ENCODE results near the gene HOXB2.

HOXB2 gene

DNA sequence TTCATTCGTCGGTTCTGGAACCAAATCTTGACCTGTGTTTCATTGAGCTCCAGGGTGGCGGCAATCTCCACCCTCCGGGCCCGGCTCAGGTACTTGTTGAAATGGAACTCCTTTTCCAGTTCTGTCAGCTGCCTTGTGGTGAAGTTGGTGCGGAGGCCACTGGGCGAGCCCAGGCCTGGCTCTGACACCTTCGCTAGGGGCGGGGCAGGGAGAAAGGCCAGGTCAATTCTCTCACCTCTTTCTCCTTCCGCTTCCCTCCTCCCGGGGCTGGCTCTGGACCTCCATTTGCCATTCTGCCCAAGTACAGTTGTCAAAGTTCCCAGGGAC, 15.3 kb downstream of the HOXB2 start:
- in situ Hi-C loops (cut with MboI; ENCODE audit: low pct_unique_long_range_greater_than_20kb, low sequenced_read_pairs, unreplicated experiment) = no loop called here
- no peak for DNase-seq (ENCODE audit: low spot score)
- TF ChIP-seq, protein P1, sequence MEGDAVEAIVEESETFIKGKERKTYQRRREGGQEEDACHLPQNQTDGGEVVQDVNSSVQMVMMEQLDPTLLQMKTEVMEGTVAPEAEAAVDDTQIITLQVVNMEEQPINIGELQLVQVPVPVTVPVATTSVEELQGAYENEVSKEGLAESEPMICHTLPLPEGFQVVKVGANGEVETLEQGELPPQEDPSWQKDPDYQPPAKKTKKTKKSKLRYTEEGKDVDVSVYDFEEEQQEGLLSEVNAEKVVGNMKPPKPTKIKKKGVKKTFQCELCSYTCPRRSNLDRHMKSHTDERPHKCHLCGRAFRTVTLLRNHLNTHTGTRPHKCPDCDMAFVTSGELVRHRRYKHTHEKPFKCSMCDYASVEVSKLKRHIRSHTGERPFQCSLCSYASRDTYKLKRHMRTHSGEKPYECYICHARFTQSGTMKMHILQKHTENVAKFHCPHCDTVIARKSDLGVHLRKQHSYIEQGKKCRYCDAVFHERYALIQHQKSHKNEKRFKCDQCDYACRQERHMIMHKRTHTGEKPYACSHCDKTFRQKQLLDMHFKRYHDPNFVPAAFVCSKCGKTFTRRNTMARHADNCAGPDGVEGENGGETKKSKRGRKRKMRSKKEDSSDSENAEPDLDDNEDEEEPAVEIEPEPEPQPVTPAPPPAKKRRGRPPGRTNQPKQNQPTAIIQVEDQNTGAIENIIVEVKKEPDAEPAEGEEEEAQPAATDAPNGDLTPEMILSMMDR (IDR thresholded peaks at IDR 0.05; ENCODE audit: extremely low read depth, insufficient read depth, missing control alignments) = no peak

- DNase-seq (ENCODE audit: low spot score) = peak; percentile 27
- TF ChIP-seq, protein P1 (IDR thresholded peaks at IDR 0.05; ENCODE audit: extremely low read depth, insufficient read depth, missing control alignments) = no peak
- in situ Hi-C loops (cut with MboI; ENCODE audit: low pct_unique_long_range_greater_than_20kb, low sequenced_read_pairs, unreplicated experiment) = no loop called here
Observed at GRCh38 chr17:48528936-48529682, 15.8 kb downstream of the HOXB2 start.

DNA sequence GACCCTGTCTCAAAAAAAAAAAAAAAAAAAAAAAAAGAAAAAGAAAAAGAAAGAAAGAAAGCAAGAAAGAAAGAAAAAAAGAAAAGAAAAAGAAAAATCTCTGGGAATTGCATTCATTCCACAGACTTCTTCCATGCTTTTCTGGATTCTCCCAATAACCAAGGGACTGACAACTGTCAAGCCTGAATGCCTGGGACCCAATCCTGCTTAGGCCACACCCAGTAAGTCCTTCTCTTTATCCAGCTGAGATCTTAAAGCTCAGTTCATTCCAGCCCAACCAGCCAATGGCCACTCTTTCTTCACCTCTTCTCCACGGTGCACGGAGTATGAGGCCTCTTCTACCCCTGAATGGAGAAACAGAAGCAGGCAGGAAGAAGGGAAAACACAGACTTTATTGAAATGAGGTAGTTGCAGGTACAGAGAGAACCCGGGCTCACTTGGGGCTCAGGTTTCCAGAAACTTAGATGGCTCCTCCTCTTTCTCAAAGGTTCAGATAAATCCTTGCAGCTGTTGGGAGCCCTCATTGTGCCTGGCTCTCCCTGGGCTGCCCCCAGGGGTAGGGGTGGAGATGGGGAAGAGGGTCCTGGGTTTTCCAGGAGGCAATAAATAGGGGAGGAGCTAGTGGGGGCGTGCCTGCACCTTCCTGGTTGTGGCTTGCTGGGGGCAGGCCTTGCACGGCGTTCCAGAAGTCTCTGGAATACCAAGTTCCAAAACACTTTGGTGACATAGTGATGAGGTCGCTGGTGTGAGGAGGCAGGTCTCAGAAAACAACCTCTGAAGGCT, 16.6 kb downstream of the HOXB2 start:
- in situ Hi-C loops (cut with MboI; ENCODE audit: low pct_unique_long_range_greater_than_20kb, low sequenced_read_pairs, unreplicated experiment) = no loop called here
- TF ChIP-seq, protein P1 (IDR thresholded peaks at IDR 0.05; ENCODE audit: extremely low read depth, insufficient read depth, missing control alignments) = no peak
- peak; percentile 34 for DNase-seq (ENCODE audit: low spot score)

DNA sequence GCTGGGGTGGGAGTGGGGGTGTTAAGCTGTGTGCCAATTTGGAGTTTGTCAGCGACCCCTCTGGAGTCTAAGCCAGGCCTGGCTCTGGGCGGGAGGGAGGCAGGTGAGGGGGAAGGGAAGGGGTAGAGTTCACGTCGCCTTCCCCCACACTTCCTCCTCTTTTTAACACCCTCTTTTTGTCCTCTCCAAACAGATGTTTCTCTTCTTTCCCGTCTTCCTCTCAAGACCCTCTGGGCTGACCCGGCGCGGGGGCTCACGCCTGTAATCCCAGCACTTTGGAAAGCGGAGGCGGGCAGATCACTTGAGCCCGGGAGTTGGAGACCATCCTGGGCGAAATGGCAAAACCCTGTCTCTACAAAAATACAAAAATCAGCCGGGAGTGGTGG, 17.4 kb downstream of the HOXB2 start:
- no peak for DNase-seq (ENCODE audit: low spot score)
- in situ Hi-C loops (cut with MboI; ENCODE audit: low pct_unique_long_range_greater_than_20kb, low sequenced_read_pairs, unreplicated experiment) = no loop called here
- TF ChIP-seq, protein P1 (IDR thresholded peaks at IDR 0.05; ENCODE audit: extremely low read depth, insufficient read depth, missing control alignments) = no peak

DNA sequence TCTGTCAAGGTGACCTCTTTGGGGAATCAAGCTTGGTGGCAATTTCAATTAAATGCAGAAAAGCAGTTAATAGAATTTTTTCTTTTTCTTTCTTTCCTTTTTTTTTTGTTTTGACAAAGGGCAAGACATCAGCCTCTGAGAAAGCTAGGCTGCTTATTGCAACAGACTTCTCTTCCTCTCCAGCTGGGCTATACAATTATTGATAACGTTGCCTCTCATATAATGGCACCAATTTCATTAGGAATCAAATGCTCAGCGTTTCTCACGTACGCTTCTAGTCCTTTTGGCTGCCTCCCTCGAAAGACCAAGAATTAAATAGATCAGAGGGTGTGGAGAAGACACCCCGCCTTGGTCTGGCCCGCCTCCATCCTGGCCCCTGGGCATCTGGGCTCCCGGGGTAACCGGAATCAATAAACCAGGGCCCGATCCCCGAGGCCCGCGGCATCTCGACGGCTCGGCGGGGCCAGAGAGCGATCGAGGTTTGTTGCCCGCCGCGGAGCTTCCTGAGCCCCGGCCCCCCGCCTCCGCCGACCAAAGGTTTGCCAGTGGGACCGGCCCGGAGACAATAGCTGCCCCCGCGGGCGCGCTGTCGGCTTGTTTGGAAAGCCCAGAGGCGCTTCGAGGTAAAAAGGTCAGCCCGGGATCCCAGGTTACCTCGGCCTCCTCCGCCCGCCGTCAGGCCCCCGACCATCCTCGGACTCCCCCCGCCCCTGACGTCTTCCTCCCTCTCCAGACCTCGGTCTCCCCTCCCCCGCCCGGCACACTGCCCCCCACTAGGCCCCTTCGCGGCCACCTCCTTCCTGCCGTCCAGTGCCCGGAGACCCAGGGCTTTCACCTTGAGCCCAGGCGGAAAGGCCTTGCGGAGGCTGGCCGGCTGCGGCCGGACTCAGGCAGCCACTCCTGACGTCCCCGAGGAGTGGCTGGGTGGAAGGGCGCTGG, 18.0 kb downstream of the HOXB2 start:
- in situ Hi-C loops (cut with MboI; ENCODE audit: low pct_unique_long_range_greater_than_20kb, low sequenced_read_pairs, unreplicated experiment) = no loop called here
- TF ChIP-seq, protein P1 (IDR thresholded peaks at IDR 0.05; ENCODE audit: extremely low read depth, insufficient read depth, missing control alignments) = no peak
- DNase-seq (ENCODE audit: low spot score) = peak; percentile 19

DNA sequence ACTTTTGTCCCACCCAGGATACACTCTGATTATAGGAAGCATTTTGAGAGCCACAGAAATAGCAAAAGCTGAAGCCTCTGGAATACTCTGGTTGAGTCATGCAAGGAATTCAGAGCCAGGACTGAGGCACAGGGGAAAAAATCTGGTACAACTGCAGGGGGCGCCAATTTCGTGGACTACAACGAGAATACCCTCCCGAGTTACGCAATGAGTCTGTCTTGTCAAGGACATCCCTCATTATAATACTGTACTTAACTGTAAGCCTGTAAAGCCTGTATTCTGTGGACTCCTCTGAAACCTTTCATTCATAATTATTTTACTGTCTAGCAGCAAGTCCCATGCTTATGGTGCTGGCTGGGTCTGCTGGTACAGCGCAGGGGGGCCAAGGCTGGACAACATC, 21.9 kb downstream of the HOXB2 start:
- in situ Hi-C loops (cut with MboI; ENCODE audit: low pct_unique_long_range_greater_than_20kb, low sequenced_read_pairs, unreplicated experiment) = no loop called here
- TF ChIP-seq, protein P1 (IDR thresholded peaks at IDR 0.05; ENCODE audit: extremely low read depth, insufficient read depth, missing control alignments) = no peak
- no peak for DNase-seq (ENCODE audit: low spot score)
